ENCODE measurements around the gene OR6X1. TPM values are rescaled to one million over a fixed set of nuclear protein-coding genes. Genes with fewer than 3 reads are reported as not detected.

The OR6X1 gene, protein sequence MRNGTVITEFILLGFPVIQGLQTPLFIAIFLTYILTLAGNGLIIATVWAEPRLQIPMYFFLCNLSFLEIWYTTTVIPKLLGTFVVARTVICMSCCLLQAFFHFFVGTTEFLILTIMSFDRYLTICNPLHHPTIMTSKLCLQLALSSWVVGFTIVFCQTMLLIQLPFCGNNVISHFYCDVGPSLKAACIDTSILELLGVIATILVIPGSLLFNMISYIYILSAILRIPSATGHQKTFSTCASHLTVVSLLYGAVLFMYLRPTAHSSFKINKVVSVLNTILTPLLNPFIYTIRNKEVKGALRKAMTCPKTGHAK
- not detected for total RNA-seq
- not detected for polyA plus RNA-seq (2013, experiment 1 of 2)
- polyA plus RNA-seq (2013, experiment 2 of 2) = not detected
- long read RNA-seq, experiment 1 = 0 reads
- long read RNA-seq, experiment 2 = 0 reads
- long read RNA-seq, experiment 3 = 0 reads
- long read RNA-seq, experiment 4 = 0 reads

- Histone ChIP-seq H3K9ac (ENCODE audit: extremely low read depth, low read length, poor library complexity, severe bottlenecking) (no peak within 1 kb of the TSS), H3K4me3 (ENCODE audit: low read length) (no peak within 1 kb of the TSS), H3K27ac (ENCODE audit: low read depth, low read length) (no peak within 1 kb of the TSS), H3K36me3 (ENCODE audit: control insufficient read depth, insufficient read depth, low read length) (no peaks in the 10 kb centered on the region), H3K9me3 (ENCODE audit: control insufficient read depth, low read length) (peaks cover 13% of the 10 kb centered on the region), H3K27me3 (ENCODE audit: control insufficient read depth, insufficient read depth, low read length, poor library complexity, severe bottlenecking) (no peaks in the 10 kb centered on the region), H3K4me1 (ENCODE audit: control insufficient read depth, insufficient read depth, low read length) (no peaks in the 10 kb centered on the region)
- H3K36me3 Mint-ChIP-seq (ENCODE audit: low read depth) = peaks cover 12% of the 10 kb centered on the region
- peaks cover 4% of the 10 kb centered on the region for H3K27me3 Mint-ChIP-seq (ENCODE audit: insufficient read depth)
- TF ChIP-seq, protein P1, sequence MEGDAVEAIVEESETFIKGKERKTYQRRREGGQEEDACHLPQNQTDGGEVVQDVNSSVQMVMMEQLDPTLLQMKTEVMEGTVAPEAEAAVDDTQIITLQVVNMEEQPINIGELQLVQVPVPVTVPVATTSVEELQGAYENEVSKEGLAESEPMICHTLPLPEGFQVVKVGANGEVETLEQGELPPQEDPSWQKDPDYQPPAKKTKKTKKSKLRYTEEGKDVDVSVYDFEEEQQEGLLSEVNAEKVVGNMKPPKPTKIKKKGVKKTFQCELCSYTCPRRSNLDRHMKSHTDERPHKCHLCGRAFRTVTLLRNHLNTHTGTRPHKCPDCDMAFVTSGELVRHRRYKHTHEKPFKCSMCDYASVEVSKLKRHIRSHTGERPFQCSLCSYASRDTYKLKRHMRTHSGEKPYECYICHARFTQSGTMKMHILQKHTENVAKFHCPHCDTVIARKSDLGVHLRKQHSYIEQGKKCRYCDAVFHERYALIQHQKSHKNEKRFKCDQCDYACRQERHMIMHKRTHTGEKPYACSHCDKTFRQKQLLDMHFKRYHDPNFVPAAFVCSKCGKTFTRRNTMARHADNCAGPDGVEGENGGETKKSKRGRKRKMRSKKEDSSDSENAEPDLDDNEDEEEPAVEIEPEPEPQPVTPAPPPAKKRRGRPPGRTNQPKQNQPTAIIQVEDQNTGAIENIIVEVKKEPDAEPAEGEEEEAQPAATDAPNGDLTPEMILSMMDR (conservative IDR thresholded peaks at IDR 0.05) = no peak
- no peak for DNase-seq
- H3K4me1 Mint-ChIP-seq = peaks cover 8% of the 10 kb centered on the region
- no peak within 1 kb of the TSS for H3K4me3 Mint-ChIP-seq
- WGBS, 2 experiments (ENCODE audit: insufficient coverage in 1 of 2, insufficient read length in 1 of 2) = 97 to 100% methylated on average over 2 to 3 of the region's 3 CpGs
- peaks cover 15% of the 10 kb centered on the region for H3K9me3 Mint-ChIP-seq
- no peak within 1 kb of the TSS for H3K27ac Mint-ChIP-seq
Observed at GRCh38 chr11:123754101-123754568, at the start of gene OR6X1. Gene OR6X1 (minus strand): TSS chr11:123754518. CDS start chr11:123754518, 0 bp downstream.

GRCh38 chr11:123801765-123802164 is 47.4 kb upstream of the OR6X1 start:
- no peaks in the 10 kb centered on the region for H3K27me3 Mint-ChIP-seq (ENCODE audit: insufficient read depth)
- no peaks in the 10 kb centered on the region for H3K27me3 ChIP-seq (ENCODE audit: control insufficient read depth, insufficient read depth, low read length, poor library complexity, severe bottlenecking)
- no peak overlapping the region for H3K9ac ChIP-seq (ENCODE audit: extremely low read depth, low read length, poor library complexity, severe bottlenecking)
- TF ChIP-seq, protein P1 (conservative IDR thresholded peaks at IDR 0.05) = no peak
- H3K4me1 ChIP-seq (ENCODE audit: control insufficient read depth, insufficient read depth, low read length) = peaks cover 4% of the 10 kb centered on the region
- no peaks in the 10 kb centered on the region for H3K36me3 ChIP-seq (ENCODE audit: control insufficient read depth, insufficient read depth, low read length)
- H3K4me3 Mint-ChIP-seq = no peak overlapping the region
- DNase-seq = no peak
- H3K4me1 Mint-ChIP-seq = peaks cover 20% of the 10 kb centered on the region
- H3K27ac ChIP-seq (ENCODE audit: low read depth, low read length) = no peak overlapping the region
- H3K9me3 ChIP-seq (ENCODE audit: control insufficient read depth, low read length) = peaks cover 7% of the 10 kb centered on the region
- no peak overlapping the region for H3K27ac Mint-ChIP-seq
- 0% methylated on average over 1 of the region's 1 CpG; no CpG with 5 or more reads in 1 of the 2 experiments for WGBS, 2 experiments (ENCODE audit: insufficient coverage in 1 of 2, insufficient read length in 1 of 2)
- H3K4me3 ChIP-seq (ENCODE audit: low read length) = no peak overlapping the region
- H3K36me3 Mint-ChIP-seq (ENCODE audit: low read depth) = no peaks in the 10 kb centered on the region
- H3K9me3 Mint-ChIP-seq = peaks cover 2% of the 10 kb centered on the region

GRCh38 chr11:123800036-123800435 is 45.7 kb upstream of the OR6X1 start:
- Histone ChIP-seq H3K27me3 (ENCODE audit: control insufficient read depth, insufficient read depth, low read length, poor library complexity, severe bottlenecking) (no peaks in the 10 kb centered on the region), H3K9ac (ENCODE audit: extremely low read depth, low read length, poor library complexity, severe bottlenecking) (no peak overlapping the region), H3K36me3 (ENCODE audit: control insufficient read depth, insufficient read depth, low read length) (no peaks in the 10 kb centered on the region), H3K4me1 (ENCODE audit: control insufficient read depth, insufficient read depth, low read length) (peaks cover 6% of the 10 kb centered on the region), H3K9me3 (ENCODE audit: control insufficient read depth, low read length) (peaks cover 19% of the 10 kb centered on the region), H3K27ac (ENCODE audit: low read depth, low read length) (no peak overlapping the region), H3K4me3 (ENCODE audit: low read length) (no peak overlapping the region)
- TF ChIP-seq, protein P1 (conservative IDR thresholded peaks at IDR 0.05) = no peak
- H3K4me1 Mint-ChIP-seq = peaks cover 28% of the 10 kb centered on the region
- no peak overlapping the region for H3K27ac Mint-ChIP-seq
- DNase-seq = no peak
- H3K27me3 Mint-ChIP-seq (ENCODE audit: insufficient read depth) = no peaks in the 10 kb centered on the region
- H3K9me3 Mint-ChIP-seq = peaks cover 18% of the 10 kb centered on the region
- 93 to 95% methylated on average over 2 to 3 of the region's 3 CpGs for WGBS, 2 experiments (ENCODE audit: insufficient coverage in 1 of 2, insufficient read length in 1 of 2)
- peaks cover 8% of the 10 kb centered on the region for H3K36me3 Mint-ChIP-seq (ENCODE audit: low read depth)
- H3K4me3 Mint-ChIP-seq = no peak overlapping the region

Measured in endodermal cell (in vitro differentiated cells).